A549 (cell line): ENCODE measurements around the gene SLC22A14. TPM values are rescaled to one million over a fixed set of nuclear protein-coding genes. Genes with fewer than 3 reads are reported as not detected.

Experiments
- ATAC-seq, 2 experiments: fragments of 200-7000 bp in 1 of 2; fragments of >200 bp in 1 of 2; cut with Nextera tagmentation in 1 of 2; cut with Tn5 transposase in 1 of 2; 3 replicates each; pipeline versions ENCODE4 v1.8.0 to v1.9.1; 2018 to 2020; ENCODE audit warnings: mild to moderate bottlenecking in 1 of 2, moderate library complexity in 1 of 2
- CTCF ChIA-PET: fragments of 300-600 bp; sonication (Branson Sonifier 250); formaldehyde crosslinking; extraction: SDS; loops from one replicate; lab custom pipeline; 2021; ENCODE audit warnings: antibody characterized with exemption, inconsistent platforms; lab: Yijun Ruan, JAX
- POLR2A ChIA-PET: fragments of 350-600 bp; formaldehyde crosslinking; extraction: SDS; loops from one replicate; lab custom pipeline; 2021; ENCODE audit warnings: antibody characterized with exemption, inconsistent platforms; lab: Yijun Ruan, JAX
- DNase-seq, 2 experiments: peaks; one replicate each; pipeline versions ENCODE4 v3.0.0 to v3.0.0-alpha.2; 2011 to 2016; ENCODE audit warnings: low read depth in 1 of 2, low spot score in 1 of 2
- FAIRE-seq: peaks from 2 replicates; lab custom pipeline; 2011; peaks lifted over from hg19 to GRCh38; lab: Jason Lieb, UNC
- H3K27ac ChIP-seq, 2 experiments: fragments of >200 bp; sonication (Bioruptor Twin); formaldehyde crosslinking; 3 replicates each; pipeline ENCODE4 v1.5.1; 2016 to 2017
- H3K4me1 ChIP-seq: fragments of >200 bp; sonication (Bioruptor Twin); formaldehyde crosslinking; 3 replicates; pipeline ENCODE4 v1.6.1; 2016
- H3K4me2 ChIP-seq: fragments of >200 bp; sonication (Bioruptor Twin); formaldehyde crosslinking; 3 replicates; pipeline ENCODE4 v1.6.1; 2016
- H3K4me3 ChIP-seq: fragments of >200 bp; sonication (Bioruptor Twin); formaldehyde crosslinking; 3 replicates; pipeline ENCODE4 v1.5.1; 2016
- H3K9me3 ChIP-seq: fragments of >200 bp; sonication (Bioruptor Twin); formaldehyde crosslinking; 3 replicates; pipeline ENCODE4 v1.6.1; 2016
- BHLHE40 ChIP-seq: IDR thresholded peaks from 2 replicates; pipeline ENCODE4 v1.6.1; 2012; ENCODE audit warnings: low read depth, low read length, inconsistent platforms
- CBX2 ChIP-seq: fragments of 200-600 bp; sonication (generic); IDR thresholded peaks from 2 replicates; pipeline ENCODE4 v1.6.1; 2016; ENCODE audit warnings: low read depth, mild to moderate bottlenecking, borderline replicate concordance
- CBX8 ChIP-seq: fragments of 200-600 bp; sonication (generic); IDR thresholded peaks from 2 replicates; pipeline ENCODE4 v1.6.1; 2016
- CHD2 ChIP-seq: fragments of 150-350 bp; IDR thresholded peaks from 2 replicates; pipeline ENCODE4 v1.6.1; 2014; ENCODE audit warnings: low read length; ENCODE audit not compliant: partially characterized antibody
- CHD4 ChIP-seq: fragments of 200-600 bp; sonication (generic); IDR thresholded peaks from 2 replicates; pipeline ENCODE4 v1.6.1; 2016; ENCODE audit warnings: antibody characterized with exemption, mild to moderate bottlenecking, borderline replicate concordance
- EHMT2 ChIP-seq: fragments of 200-600 bp; sonication (generic); IDR thresholded peaks from 2 replicates; pipeline ENCODE4 v1.6.1; 2016; ENCODE audit warnings: antibody characterized with exemption, low read depth, mild to moderate bottlenecking, moderate library complexity
- EP300 ChIP-seq, 2 experiments: fragments of >200 bp; sonication (Bioruptor Twin); formaldehyde crosslinking; IDR thresholded peaks; 2 replicates in 1 of 2; 3 replicates in 1 of 2; pipeline ENCODE4 v1.6.1; 2016 to 2017
- FOSB ChIP-seq: fragments of 250-450 bp; sonication (Bioruptor Pico); IDR thresholded peaks from 2 replicates; pipeline ENCODE4 v1.5.0; 2020; ENCODE audit warnings: mild to moderate bottlenecking, moderate library complexity
- FOSL2 ChIP-seq, 2 experiments: fragments of 450-650 bp in 1 of 2; fragments of >200 bp in 1 of 2; sonication (Bioruptor Twin) in 1 of 2; formaldehyde crosslinking; IDR thresholded peaks; 2 replicates each; pipeline versions ENCODE4 v1.5.0 to v1.6.1; 2016 to 2020; ENCODE audit warnings: mild to moderate bottlenecking in 1 of 2, moderate library complexity in 1 of 2
- FOXS1 ChIP-seq: fragments of 250-450 bp; sonication (Bioruptor Pico); IDR thresholded peaks from 2 replicates; pipeline ENCODE4 v1.5.0; 2020; ENCODE audit warnings: mild to moderate bottlenecking, moderate library complexity
- GATA3 ChIP-seq: IDR thresholded peaks from 2 replicates; pipeline ENCODE4 v1.6.1; 2012; ENCODE audit warnings: borderline replicate concordance
- HDAC2 ChIP-seq: fragments of 200-600 bp; sonication (generic); IDR thresholded peaks from 2 replicates; pipeline ENCODE4 v1.6.1; 2016
- HOXA7 ChIP-seq: fragments of 250-450 bp; sonication (Bioruptor Pico); IDR thresholded peaks from 2 replicates; pipeline ENCODE4 v1.5.0; 2020; ENCODE audit warnings: mild to moderate bottlenecking, moderate library complexity
- HOXB13 ChIP-seq: fragments of 250-450 bp; sonication (Bioruptor Pico); IDR thresholded peaks from 2 replicates; pipeline ENCODE4 v1.5.0; 2020; ENCODE audit warnings: low read depth, mild to moderate bottlenecking, moderate library complexity
- HOXB5 ChIP-seq: fragments of 250-450 bp; sonication (Bioruptor Pico); IDR thresholded peaks from 2 replicates; pipeline ENCODE4 v1.5.0; 2020; ENCODE audit warnings: mild to moderate bottlenecking, moderate library complexity
- JUN ChIP-seq, 2 experiments: fragments of >200 bp; sonication (Bioruptor Twin); formaldehyde crosslinking; IDR thresholded peaks; 2 replicates in 1 of 2; 3 replicates in 1 of 2; pipeline ENCODE4 v1.6.1; 2016 to 2017
- KDM1A ChIP-seq: fragments of 200-600 bp; sonication (generic); IDR thresholded peaks from 2 replicates; pipeline ENCODE4 v1.6.1; 2016; ENCODE audit warnings: low read depth, mild to moderate bottlenecking
- KDM5A ChIP-seq: fragments of 200-600 bp; sonication (generic); IDR thresholded peaks from 2 replicates; pipeline ENCODE4 v1.6.1; 2016; ENCODE audit warnings: antibody characterized with exemption, mild to moderate bottlenecking
- MAFK ChIP-seq: fragments of 450-650 bp; IDR thresholded peaks from 2 replicates; pipeline ENCODE4 v1.6.1; 2014; ENCODE audit not compliant: partially characterized antibody
- MAX ChIP-seq: IDR thresholded peaks from 2 replicates; pipeline ENCODE4 v1.6.1; 2012
- MAZ ChIP-seq: fragments of 150-350 bp; IDR thresholded peaks from 2 replicates; pipeline ENCODE4 v1.6.1; 2014; ENCODE audit warnings: antibody characterized with exemption, low read depth, low read length, borderline replicate concordance
- MYC ChIP-seq: IDR thresholded peaks from 2 replicates; pipeline ENCODE4 v1.6.1; 2012; ENCODE audit warnings: mild to moderate bottlenecking, inconsistent platforms, low read length, improper control_type of control experiment, borderline replicate concordance
- NR3C1 ChIP-seq: fragments of >200 bp; sonication (Bioruptor Twin); formaldehyde crosslinking; IDR thresholded peaks from 3 replicates; pipeline ENCODE4 v1.6.1; 2017
- POLR2A ChIP-seq: IDR thresholded peaks from 2 replicates; pipeline ENCODE4 v1.6.1; 2012; ENCODE audit warnings: mild to moderate bottlenecking, low read length
- RAD21 ChIP-seq, 2 experiments: fragments of >200 bp in 1 of 2; sonication (Bioruptor Twin) in 1 of 2; formaldehyde crosslinking in 1 of 2; IDR thresholded peaks in 1 of 2; conservative IDR thresholded peaks in 1 of 2; 2 replicates in 1 of 2; 3 replicates in 1 of 2; pipeline ENCODE4 v1.6.1; 2012 to 2018; ENCODE audit warnings: inconsistent platforms in 1 of 2
- RCOR1 ChIP-seq: fragments of 150-350 bp; IDR thresholded peaks from 2 replicates; pipeline ENCODE4 v1.6.1; 2014; ENCODE audit warnings: antibody characterized with exemption, low read length, low read depth
- RFX5 ChIP-seq: fragments of 450-650 bp; IDR thresholded peaks from 2 replicates; pipeline ENCODE4 v1.7.1; 2014; ENCODE audit warnings: antibody characterized with exemption, mild to moderate bottlenecking, moderate library complexity
- SMC3 ChIP-seq: fragments of >200 bp; sonication (Bioruptor Twin); formaldehyde crosslinking; IDR thresholded peaks from 3 replicates; pipeline ENCODE4 v1.6.1; 2018; ENCODE audit warnings: inconsistent platforms
- SREBF2 ChIP-seq: fragments of 450-650 bp; IDR thresholded peaks from 2 replicates; pipeline ENCODE4 v1.6.1; 2014; ENCODE audit warnings: mild to moderate bottlenecking, moderate library complexity
- TFCP2L1 ChIP-seq: fragments of 250-450 bp; sonication (Bioruptor Pico); IDR thresholded peaks from 2 replicates; pipeline ENCODE4 v1.5.0; 2021; ENCODE audit warnings: mild to moderate bottlenecking
- TP53 ChIP-seq: fragments of 250-450 bp; sonication (Bioruptor Pico); IDR thresholded peaks from 2 replicates; pipeline ENCODE4 v1.5.0; 2021; ENCODE audit warnings: mild to moderate bottlenecking, moderate library complexity
- ZC3H11A ChIP-seq: fragments of 450-650 bp; IDR thresholded peaks from 2 replicates; pipeline ENCODE4 v1.6.1; 2014; ENCODE audit warnings: antibody characterized with exemption, mild to moderate bottlenecking
- ZFP36 ChIP-seq: fragments of 450-650 bp; IDR thresholded peaks from 2 replicates; pipeline ENCODE4 v1.6.1; 2014; ENCODE audit warnings: borderline replicate concordance; ENCODE audit not compliant: partially characterized antibody
- ZNF302 ChIP-seq: fragments of 250-450 bp; sonication (Bioruptor Pico); IDR thresholded peaks from 2 replicates; pipeline ENCODE4 v1.9.0; 2021; ENCODE audit warnings: inconsistent platforms, mild to moderate bottlenecking, moderate library complexity
- ZSCAN20 ChIP-seq: fragments of 250-450 bp; sonication (Bioruptor Pico); IDR thresholded peaks from 2 replicates; pipeline ENCODE4 v1.8.0; 2022; ENCODE audit warnings: mild to moderate bottlenecking, moderate library complexity
- WGBS: methylation state at CpG from one replicate; pipeline ENCODE4 v1.1.6; 2017; ENCODE audit errors: missing lambda C conversion rate; 5-methylcytosine and 5-hydroxymethylcytosine counted together
- polyA plus RNA-seq, 4 experiments: library from polyadenylated mRNA; depleted of rRNA in 3 of 4; stranded (reverse); fragments of >200 nt; fragmentation: RNase III in 1 of 4; extraction: RNeasy Plus Mini Kit Qiagen cat#74134 plus additional on column Dnase treatment in 1 of 4; gene quantifications; 2 replicates in 3 of 4; 3 replicates in 1 of 4; pipeline ENCODE4 v1.2.3, GENCODE V29; 2011 to 2017
- TF ChIP-seq, protein P1 (sequence below): fragments of 450-650 bp; IDR thresholded peaks from 2 replicates; pipeline ENCODE4 v1.6.1; 2014; ENCODE audit warnings: antibody characterized with exemption
- TF ChIP-seq, protein P2 (sequence below): fragments of >200 bp; sonication (Bioruptor Twin); formaldehyde crosslinking; IDR thresholded peaks from 2 replicates; pipeline ENCODE4 v1.6.1; 2016
- TF ChIP-seq, protein P3 (sequence below): fragments of 250-450 bp; sonication (Bioruptor Pico); IDR thresholded peaks from 2 replicates; pipeline ENCODE4 v1.5.0; 2020; ENCODE audit warnings: low read depth, mild to moderate bottlenecking, moderate library complexity

Gene SLC22A14
- polyA plus RNA-seq, 2 of the 4 experiments (the other 2 are of a cell fraction) = 0.04 TPM; not detected in 1

DNA sequence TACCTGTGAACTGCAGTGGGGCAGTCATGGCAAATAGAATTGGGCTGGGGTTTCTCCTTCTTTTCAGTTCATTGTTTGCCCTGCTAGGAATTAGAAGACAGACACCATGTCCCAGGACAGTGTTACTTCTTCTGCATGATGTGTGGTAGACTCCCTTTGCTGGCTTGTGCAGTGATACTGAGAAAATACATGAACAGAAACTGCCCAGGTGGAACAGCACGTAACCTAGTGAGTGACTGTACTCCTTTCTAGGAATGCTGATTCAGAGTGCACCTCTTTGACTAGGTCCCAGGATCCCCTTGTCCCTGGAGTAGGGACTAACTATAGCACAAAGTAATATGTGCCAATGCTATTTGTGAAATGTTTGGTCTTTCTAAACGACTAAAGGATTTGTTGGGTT lies 27.2 kb upstream of the SLC22A14 start:
- no peak overlapping the region for H3K27ac ChIP-seq
- WGBS = 75% methylated on average over 2 of the region's 2 CpGs
- H3K4me1 ChIP-seq = no peaks in the 10 kb centered on the region
- no peak for DNase-seq
- no peak for FAIRE-seq
- ATAC-seq = no peak
- POLR2A ChIA-PET = no interaction called here
- H3K4me2 ChIP-seq = no peak overlapping the region
- H3K4me3 ChIP-seq = no peak overlapping the region
- CTCF ChIA-PET = no interaction called here
- H3K9me3 ChIP-seq = no peaks in the 10 kb centered on the region
- TF ChIP-seq CBX8 (no peak), ZFP36 (no peak), MYC (no peak), CHD4 (no peak), SREBF2 (no peak), ZNF302 (CRISPR knock-in tag) (no peak), MAFK (no peak), JUN (IDR thresholded peaks at IDR 0.05) (no peak), EHMT2 (no peak), GATA3 (no peak), HOXA7 (CRISPR knock-in tag) (no peak), MAZ (no peak)

DNA sequence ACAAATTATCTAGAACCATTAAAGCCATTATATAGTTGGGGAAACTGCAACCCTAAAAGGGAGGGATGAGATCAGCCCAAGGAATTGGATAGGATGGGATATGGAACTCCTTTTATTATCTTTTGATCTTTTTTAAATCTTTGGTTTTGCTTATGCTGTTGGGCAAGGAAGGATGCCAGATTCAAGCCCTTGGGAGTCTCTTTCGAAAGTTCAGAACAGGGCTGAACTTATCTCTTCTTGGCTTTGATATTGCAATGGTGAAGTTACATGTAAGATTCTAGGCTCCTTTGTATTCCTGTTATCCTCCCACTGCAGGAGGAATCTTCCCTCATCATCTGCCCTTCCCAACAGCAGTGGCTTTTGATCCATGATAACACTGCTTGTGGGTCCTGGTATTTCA lies 26.5 kb upstream of the SLC22A14 start:
- TF ChIP-seq, protein P1, sequence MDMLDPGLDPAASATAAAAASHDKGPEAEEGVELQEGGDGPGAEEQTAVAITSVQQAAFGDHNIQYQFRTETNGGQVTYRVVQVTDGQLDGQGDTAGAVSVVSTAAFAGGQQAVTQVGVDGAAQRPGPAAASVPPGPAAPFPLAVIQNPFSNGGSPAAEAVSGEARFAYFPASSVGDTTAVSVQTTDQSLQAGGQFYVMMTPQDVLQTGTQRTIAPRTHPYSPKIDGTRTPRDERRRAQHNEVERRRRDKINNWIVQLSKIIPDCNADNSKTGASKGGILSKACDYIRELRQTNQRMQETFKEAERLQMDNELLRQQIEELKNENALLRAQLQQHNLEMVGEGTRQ = no peak
- TF ChIP-seq POLR2A (no peak), RCOR1 (no peak), CHD2 (no peak), FOXS1 (CRISPR knock-in tag) (no peak), ZC3H11A (no peak), MAFK (no peak), CBX8 (no peak), HDAC2 (no peak), RAD21 (conservative IDR thresholded peaks at IDR 0.05 in 1 of 2, IDR thresholded peaks at IDR 0.05 in 1 of 2) (no peak), MAX (no peak), EP300 (IDR thresholded peaks at IDR 0.05) (no peak), BHLHE40 (no peak), SMC3 (no peak), NR3C1 (no peak), ZSCAN20 (CRISPR knock-in tag) (no peak), KDM5A (no peak), GATA3 (no peak), CHD4 (no peak)
- TF ChIP-seq, all 56 proteins: peak for 0
- no peaks in the 10 kb centered on the region for H3K4me1 ChIP-seq
- no peak overlapping the region for H3K27ac ChIP-seq
- no peak overlapping the region for H3K4me2 ChIP-seq
- no peak overlapping the region for H3K4me3 ChIP-seq
- CTCF ChIA-PET = no interaction called here
- ATAC-seq (no peak), DNase-seq (no peak), FAIRE-seq (no peak)
- POLR2A ChIA-PET = interaction anchor here (0.6 kb wide), 1 partner anchor 119 kb away, joined by 3 read pairs; the partner anchor contains the start of gene ACAA1
- no peaks in the 10 kb centered on the region for H3K9me3 ChIP-seq
- WGBS = 97% methylated on average over 1 of the region's 1 CpG

GRCh38 chr3:38257583-38257982 lies 24.5 kb upstream of the SLC22A14 start:
- no peak overlapping the region for H3K27ac ChIP-seq
- POLR2A ChIA-PET = no interaction called here
- H3K4me2 ChIP-seq = no peak overlapping the region
- WGBS = 88% methylated on average over 1 of the region's 1 CpG
- no peak overlapping the region for H3K4me3 ChIP-seq
- no peaks in the 10 kb centered on the region for H3K9me3 ChIP-seq
- FAIRE-seq = no peak
- DNase-seq = no peak
- no peak for ATAC-seq
- CTCF ChIA-PET = no interaction called here
- no peaks in the 10 kb centered on the region for H3K4me1 ChIP-seq
- TF ChIP-seq KDM1A (no peak), HOXB13 (CRISPR knock-in tag) (no peak), SREBF2 (no peak), FOSB (no peak), FOSL2 (IDR thresholded peaks at IDR 0.05) (no peak), FOSL2 (CRISPR knock-in tag; IDR thresholded peaks at IDR 0.05) (no peak), GATA3 (no peak), CHD2 (no peak), JUN (IDR thresholded peaks at IDR 0.05) (no peak), RFX5 (no peak), TFCP2L1 (CRISPR knock-in tag) (no peak), ZFP36 (no peak), RAD21 (conservative IDR thresholded peaks at IDR 0.05 in 1 of 2, IDR thresholded peaks at IDR 0.05 in 1 of 2) (no peak), TP53 (no peak), HOXB5 (CRISPR knock-in tag) (no peak), CHD4 (no peak), CBX2 (no peak)
- TF ChIP-seq, protein P2, sequence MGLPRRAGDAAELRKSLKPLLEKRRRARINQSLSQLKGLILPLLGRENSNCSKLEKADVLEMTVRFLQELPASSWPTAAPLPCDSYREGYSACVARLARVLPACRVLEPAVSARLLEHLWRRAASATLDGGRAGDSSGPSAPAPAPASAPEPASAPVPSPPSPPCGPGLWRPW = no peak
- TF ChIP-seq, protein P3, sequence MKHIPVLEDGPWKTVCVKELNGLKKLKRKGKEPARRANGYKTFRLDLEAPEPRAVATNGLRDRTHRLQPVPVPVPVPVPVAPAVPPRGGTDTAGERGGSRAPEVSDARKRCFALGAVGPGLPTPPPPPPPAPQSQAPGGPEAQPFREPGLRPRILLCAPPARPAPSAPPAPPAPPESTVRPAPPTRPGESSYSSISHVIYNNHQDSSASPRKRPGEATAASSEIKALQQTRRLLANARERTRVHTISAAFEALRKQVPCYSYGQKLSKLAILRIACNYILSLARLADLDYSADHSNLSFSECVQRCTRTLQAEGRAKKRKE (CRISPR knock-in tag) = no peak
